Neural cell (in vitro differentiated cells): ENCODE measurements around the gene ZBTB42. TPM values are rescaled to one million over a fixed set of nuclear protein-coding genes. Genes with fewer than 3 reads are reported as not detected.

Source experiments
- H2AFZ ChIP-seq: fragments of 200-600, 300-800 bp; sonication (generic), shearing (Covaris generic); 2 replicates; pipeline ENCODE4 v1.6.0; 2014; ENCODE audit warnings: low read depth, mild to moderate bottlenecking, antibody characterized with exemption, low read length, moderate library complexity
- H3F3A ChIP-seq: fragments of 200-600 bp; shearing (Covaris generic); 2 replicates; pipeline ENCODE4 v1.6.1; 2016; ENCODE audit warnings: mild to moderate bottlenecking, moderate library complexity, mixed read lengths, antibody characterized with exemption, low read length; ENCODE audit not compliant: insufficient read depth, poor library complexity, severe bottlenecking
- H3K27ac ChIP-seq: fragments of 200-600, 300-800 bp; sonication (generic), shearing (Covaris generic); 2 replicates; pipeline ENCODE4 v1.5.1; 2014; ENCODE audit warnings: mild to moderate bottlenecking, low read length, moderate library complexity
- H3K27me3 ChIP-seq: fragments of 300-800, 200-600 bp; sonication (generic), shearing (Covaris generic); 2 replicates; pipeline ENCODE4 v1.6.0; 2014; ENCODE audit warnings: mild to moderate bottlenecking, low read depth, low read length, moderate library complexity; ENCODE audit not compliant: insufficient read depth
- H3K36me3 ChIP-seq: fragments of 300-800, 200-600 bp; sonication (generic), shearing (Covaris generic); 2 replicates; pipeline ENCODE4 v1.5.1; 2014; ENCODE audit warnings: mild to moderate bottlenecking, antibody characterized with exemption, low read length, moderate library complexity; ENCODE audit not compliant: insufficient read depth
- H3K4me2 ChIP-seq: fragments of 300-800, 200-600 bp; sonication (generic), shearing (Covaris generic); 2 replicates; pipeline ENCODE4 v1.6.0; 2014; ENCODE audit warnings: mild to moderate bottlenecking, low read length
- H3K4me3 ChIP-seq: fragments of 300-800, 200-600 bp; sonication (generic), shearing (Covaris generic); 2 replicates; pipeline ENCODE4 v1.5.1; 2014; ENCODE audit warnings: mild to moderate bottlenecking, low read length, moderate library complexity
- H3K79me2 ChIP-seq: fragments of 200-600 bp; shearing (Covaris generic); replicated peaks from 2 replicates; pipeline ENCODE4 v1.6.0; 2014; ENCODE audit warnings: mild to moderate bottlenecking, low read length, moderate library complexity; ENCODE audit not compliant: insufficient read depth
- H3K9ac ChIP-seq: fragments of 300-800, 200-600 bp; sonication (generic), shearing (Covaris generic); 2 replicates; pipeline ENCODE4 v1.6.1; 2016; ENCODE audit warnings: mild to moderate bottlenecking, low read length, mixed read lengths
- H3K9me2 ChIP-seq: fragments of 200-600 bp; shearing (Covaris generic); 2 replicates; pipeline ENCODE4 v1.6.1; 2016; ENCODE audit warnings: mild to moderate bottlenecking, low read length, mixed read lengths; ENCODE audit not compliant: insufficient read depth
- H3K9me3 ChIP-seq: fragments of 200-600, 300-800 bp; sonication (generic), shearing (Covaris generic); 2 replicates; pipeline ENCODE4 v1.6.1; 2016; ENCODE audit warnings: mild to moderate bottlenecking, mixed run types, low read length, moderate library complexity, mixed read lengths
- H4K20me1 ChIP-seq: fragments of 200-600 bp; shearing (Covaris generic); 2 replicates; pipeline ENCODE4 v1.6.1; 2016; ENCODE audit warnings: mild to moderate bottlenecking, mixed run types; ENCODE audit not compliant: insufficient read depth
- EP300 ChIP-seq: fragments of 450-650 bp; conservative IDR thresholded peaks from 2 replicates; pipeline ENCODE4 v1.6.1; 2014; ENCODE audit warnings: antibody characterized with exemption, mild to moderate bottlenecking, moderate library complexity; ENCODE audit not compliant: poor library complexity, severe bottlenecking
- EZH2 ChIP-seq: fragments of 200-600, 300-800 bp; shearing (Covaris generic), sonication (generic); IDR thresholded peaks from 2 replicates; pipeline ENCODE4 v1.6.1; 2014; ENCODE audit warnings: antibody characterized with exemption, low read length, borderline replicate concordance, mild to moderate bottlenecking; ENCODE audit not compliant: insufficient read depth, poor library complexity, severe bottlenecking
- MXI1 ChIP-seq: fragments of 450-650 bp; conservative IDR thresholded peaks from 2 replicates; pipeline ENCODE4 v1.6.1; 2014; ENCODE audit warnings: antibody characterized with exemption, mild to moderate bottlenecking; ENCODE audit not compliant: poor library complexity, severe bottlenecking
- POLR2AphosphoS5 ChIP-seq: IDR thresholded peaks from 2 replicates; pipeline ENCODE4 v1.6.1; 2012
- RAD21 ChIP-seq: fragments of 450-650 bp; conservative IDR thresholded peaks from 2 replicates; pipeline ENCODE4 v1.6.1; 2014; ENCODE audit warnings: antibody characterized with exemption, mild to moderate bottlenecking, moderate library complexity
- SMC3 ChIP-seq: fragments of 450-650 bp; conservative IDR thresholded peaks from 2 replicates; pipeline ENCODE4 v1.6.1; 2014; ENCODE audit warnings: antibody characterized with exemption, mild to moderate bottlenecking, moderate library complexity; ENCODE audit not compliant: poor library complexity
- TAF1 ChIP-seq: IDR thresholded peaks from 2 replicates; pipeline ENCODE4 v1.6.1; 2012; ENCODE audit warnings: low read depth
- polyA plus RNA-seq: library from polyadenylated mRNA; depleted of rRNA; stranded (reverse); fragments of >200 nt; gene quantifications from 2 replicates; pipeline ENCODE4 v1.2.3, GENCODE V29; 2014
- TF ChIP-seq, protein P1 (sequence below): fragments of 450-650 bp; IDR thresholded peaks from 2 replicates; pipeline ENCODE4 v1.5.1; 2014; ENCODE audit warnings: antibody characterized with exemption, mild to moderate bottlenecking, moderate library complexity; ENCODE audit not compliant: poor library complexity, severe bottlenecking
- TF ChIP-seq, protein P2 (sequence below): IDR thresholded peaks from 2 replicates; pipeline ENCODE4 v1.6.1; 2012; ENCODE audit warnings: borderline replicate concordance

Gene ZBTB42
- polyA plus RNA-seq, 1 donor from 2014 or later: not detected

DNA sequence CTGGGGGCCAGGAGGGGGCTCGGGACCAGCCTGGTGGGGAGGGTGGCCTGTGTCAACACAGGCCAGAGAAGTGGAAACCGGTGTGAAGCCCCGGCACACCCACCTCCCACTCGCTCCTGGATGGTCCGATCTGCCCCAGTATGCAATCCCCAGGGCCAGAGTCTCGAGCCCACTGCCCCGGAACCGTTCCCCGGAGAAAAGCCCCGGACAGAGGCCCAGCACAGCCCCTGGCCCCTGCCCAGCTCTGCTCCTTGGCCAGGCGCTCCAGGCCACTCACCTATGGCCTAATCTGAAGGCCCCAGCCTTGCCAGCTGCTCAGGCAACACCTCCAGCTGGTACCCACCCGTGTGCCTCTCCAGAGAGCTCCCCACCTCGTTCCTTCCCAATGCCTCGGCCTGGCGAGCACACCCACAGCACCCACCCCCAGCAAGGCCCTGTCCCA is 23.1 kb upstream of the ZBTB42 start:
- Histone ChIP-seq H3K9ac (no peak overlapping the region), H4K20me1 (no peaks in the 10 kb centered on the region), H2AFZ (no peak overlapping the region), H3K27me3 (no peaks in the 10 kb centered on the region), H3K4me2 (no peak overlapping the region), H3K27ac (no peak overlapping the region), H3K9me2 (no peaks in the 10 kb centered on the region), H3K4me3 (no peak overlapping the region), H3K79me2 (no peaks in the 10 kb centered on the region), H3K36me3 (no peaks in the 10 kb centered on the region), H3F3A (no peaks in the 10 kb centered on the region), H3K9me3 (no peaks in the 10 kb centered on the region)
- TF ChIP-seq, protein P1, sequence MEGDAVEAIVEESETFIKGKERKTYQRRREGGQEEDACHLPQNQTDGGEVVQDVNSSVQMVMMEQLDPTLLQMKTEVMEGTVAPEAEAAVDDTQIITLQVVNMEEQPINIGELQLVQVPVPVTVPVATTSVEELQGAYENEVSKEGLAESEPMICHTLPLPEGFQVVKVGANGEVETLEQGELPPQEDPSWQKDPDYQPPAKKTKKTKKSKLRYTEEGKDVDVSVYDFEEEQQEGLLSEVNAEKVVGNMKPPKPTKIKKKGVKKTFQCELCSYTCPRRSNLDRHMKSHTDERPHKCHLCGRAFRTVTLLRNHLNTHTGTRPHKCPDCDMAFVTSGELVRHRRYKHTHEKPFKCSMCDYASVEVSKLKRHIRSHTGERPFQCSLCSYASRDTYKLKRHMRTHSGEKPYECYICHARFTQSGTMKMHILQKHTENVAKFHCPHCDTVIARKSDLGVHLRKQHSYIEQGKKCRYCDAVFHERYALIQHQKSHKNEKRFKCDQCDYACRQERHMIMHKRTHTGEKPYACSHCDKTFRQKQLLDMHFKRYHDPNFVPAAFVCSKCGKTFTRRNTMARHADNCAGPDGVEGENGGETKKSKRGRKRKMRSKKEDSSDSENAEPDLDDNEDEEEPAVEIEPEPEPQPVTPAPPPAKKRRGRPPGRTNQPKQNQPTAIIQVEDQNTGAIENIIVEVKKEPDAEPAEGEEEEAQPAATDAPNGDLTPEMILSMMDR: no peak
- no peak for TF ChIP-seq EP300
- TF ChIP-seq TAF1: no peak
- TF ChIP-seq, protein P2, sequence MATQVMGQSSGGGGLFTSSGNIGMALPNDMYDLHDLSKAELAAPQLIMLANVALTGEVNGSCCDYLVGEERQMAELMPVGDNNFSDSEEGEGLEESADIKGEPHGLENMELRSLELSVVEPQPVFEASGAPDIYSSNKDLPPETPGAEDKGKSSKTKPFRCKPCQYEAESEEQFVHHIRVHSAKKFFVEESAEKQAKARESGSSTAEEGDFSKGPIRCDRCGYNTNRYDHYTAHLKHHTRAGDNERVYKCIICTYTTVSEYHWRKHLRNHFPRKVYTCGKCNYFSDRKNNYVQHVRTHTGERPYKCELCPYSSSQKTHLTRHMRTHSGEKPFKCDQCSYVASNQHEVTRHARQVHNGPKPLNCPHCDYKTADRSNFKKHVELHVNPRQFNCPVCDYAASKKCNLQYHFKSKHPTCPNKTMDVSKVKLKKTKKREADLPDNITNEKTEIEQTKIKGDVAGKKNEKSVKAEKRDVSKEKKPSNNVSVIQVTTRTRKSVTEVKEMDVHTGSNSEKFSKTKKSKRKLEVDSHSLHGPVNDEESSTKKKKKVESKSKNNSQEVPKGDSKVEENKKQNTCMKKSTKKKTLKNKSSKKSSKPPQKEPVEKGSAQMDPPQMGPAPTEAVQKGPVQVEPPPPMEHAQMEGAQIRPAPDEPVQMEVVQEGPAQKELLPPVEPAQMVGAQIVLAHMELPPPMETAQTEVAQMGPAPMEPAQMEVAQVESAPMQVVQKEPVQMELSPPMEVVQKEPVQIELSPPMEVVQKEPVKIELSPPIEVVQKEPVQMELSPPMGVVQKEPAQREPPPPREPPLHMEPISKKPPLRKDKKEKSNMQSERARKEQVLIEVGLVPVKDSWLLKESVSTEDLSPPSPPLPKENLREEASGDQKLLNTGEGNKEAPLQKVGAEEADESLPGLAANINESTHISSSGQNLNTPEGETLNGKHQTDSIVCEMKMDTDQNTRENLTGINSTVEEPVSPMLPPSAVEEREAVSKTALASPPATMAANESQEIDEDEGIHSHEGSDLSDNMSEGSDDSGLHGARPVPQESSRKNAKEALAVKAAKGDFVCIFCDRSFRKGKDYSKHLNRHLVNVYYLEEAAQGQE: no peak
- no peak for TF ChIP-seq MXI1
- TF ChIP-seq POLR2AphosphoS5: no peak
- TF ChIP-seq RAD21: no peak
- no peak for TF ChIP-seq SMC3
- no peak for TF ChIP-seq EZH2

DNA sequence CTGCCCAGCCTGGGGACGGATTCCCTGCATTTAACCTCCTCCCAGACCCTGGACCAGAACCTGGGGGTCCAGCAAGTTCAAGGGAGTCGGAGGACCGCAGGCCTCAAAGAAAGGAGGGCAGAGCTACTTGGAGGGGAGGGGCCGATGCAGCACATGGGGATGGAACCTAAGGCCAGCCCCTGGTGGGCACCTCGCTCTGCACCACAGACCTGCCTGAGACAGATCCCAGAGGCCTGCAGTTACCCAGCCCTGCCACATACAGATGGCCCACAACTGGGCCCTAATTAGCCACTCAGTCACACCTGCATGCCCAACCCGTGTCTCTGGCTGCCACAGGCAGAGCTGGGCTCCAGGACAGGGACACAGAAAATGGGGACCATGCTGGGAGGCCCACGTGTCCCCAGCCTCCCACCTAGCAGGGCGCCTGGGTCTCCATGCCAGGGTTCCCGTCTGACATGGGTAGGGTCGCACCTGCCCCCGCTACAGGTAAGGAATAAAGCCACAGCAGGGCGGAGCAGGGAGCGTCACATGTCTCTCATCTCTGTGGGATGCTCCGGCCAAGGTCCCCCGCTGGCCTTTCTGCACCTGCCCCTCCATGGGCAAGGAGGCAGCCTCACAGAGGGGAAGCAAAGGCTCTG is 22.1 kb upstream of the ZBTB42 start:
- H3K27me3 ChIP-seq: no peaks in the 10 kb centered on the region
- no peak overlapping the region for H2AFZ ChIP-seq
- H3K9me3 ChIP-seq: no peaks in the 10 kb centered on the region
- H4K20me1 ChIP-seq: no peaks in the 10 kb centered on the region
- H3K4me3 ChIP-seq: no peak overlapping the region
- TF ChIP-seq, protein P1: no peak
- TF ChIP-seq TAF1 (no peak), EZH2 (no peak), POLR2AphosphoS5 (no peak), MXI1 (no peak), RAD21 (no peak)
- no peaks in the 10 kb centered on the region for H3F3A ChIP-seq
- no peaks in the 10 kb centered on the region for H3K79me2 ChIP-seq
- H3K9me2 ChIP-seq: no peaks in the 10 kb centered on the region
- no peak overlapping the region for H3K4me2 ChIP-seq
- H3K9ac ChIP-seq: no peak overlapping the region
- H3K27ac ChIP-seq: no peak overlapping the region
- no peaks in the 10 kb centered on the region for H3K36me3 ChIP-seq
